ENCODE data around the gene RDH11.

The RDH11 gene, protein sequence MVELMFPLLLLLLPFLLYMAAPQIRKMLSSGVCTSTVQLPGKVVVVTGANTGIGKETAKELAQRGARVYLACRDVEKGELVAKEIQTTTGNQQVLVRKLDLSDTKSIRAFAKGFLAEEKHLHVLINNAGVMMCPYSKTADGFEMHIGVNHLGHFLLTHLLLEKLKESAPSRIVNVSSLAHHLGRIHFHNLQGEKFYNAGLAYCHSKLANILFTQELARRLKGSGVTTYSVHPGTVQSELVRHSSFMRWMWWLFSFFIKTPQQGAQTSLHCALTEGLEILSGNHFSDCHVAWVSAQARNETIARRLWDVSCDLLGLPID

DNA sequence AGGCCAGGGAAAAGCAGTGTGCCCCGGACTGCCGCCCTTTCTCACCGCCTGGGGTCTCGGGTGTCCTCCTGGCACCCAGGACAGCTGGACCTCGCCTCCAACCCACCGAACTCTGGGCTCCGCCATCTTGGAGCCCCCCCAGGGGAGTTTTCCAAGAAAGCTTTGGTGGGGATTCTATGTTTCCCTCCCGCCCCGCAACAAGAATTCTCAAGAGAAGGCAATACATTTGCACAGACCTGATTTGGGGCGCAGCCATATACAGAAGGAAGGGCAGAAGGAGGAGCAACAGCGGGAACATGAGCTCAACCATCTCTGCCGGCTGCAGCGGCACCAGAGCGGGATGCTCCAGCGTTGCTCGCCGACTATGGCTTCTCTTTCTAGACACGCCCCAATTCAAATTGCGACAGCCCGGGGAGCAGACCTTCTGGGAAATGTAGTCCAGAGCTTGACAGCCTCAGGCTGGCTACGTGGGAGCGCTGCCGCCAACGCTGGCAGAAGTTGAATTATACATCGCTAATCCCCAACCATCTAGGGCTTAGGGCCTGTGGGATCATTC is at the start of gene RDH11:
Gene RDH11, minus strand, starts transcription at position 371 of the 556 bp plus-strand sequence. Its CDS starts 61 bp downstream, at position 310.
- TF ChIP-seq CEBPB (IDR thresholded peaks at IDR 0.05) (peak; percentile 98), ZBTB7A (IDR thresholded peaks at IDR 0.05; ENCODE audit: low read depth) (peak; percentile 63; the same call in 1 of the 2 replicates), FOXM1 (IDR thresholded peaks at IDR 0.05; ENCODE audit: borderline replicate concordance, low read depth) (no peak), EGR1 (IDR thresholded peaks at IDR 0.05) (no peak), TEAD4 (IDR thresholded peaks at IDR 0.05) (no peak; the same call in 1 of the 2 replicates), TAF1 (IDR thresholded peaks at IDR 0.05; ENCODE audit: low read depth) (peak; percentile 49), EP300 (IDR thresholded peaks at IDR 0.05; ENCODE audit: borderline replicate concordance) (no peak), NFIC (IDR thresholded peaks at IDR 0.05) (0 out of 2 replicates have a peak, but pooled peaks have one; percentile 10), TCF12 (IDR thresholded peaks at IDR 0.05; ENCODE audit: low read depth) (no peak), RAD21 (IDR thresholded peaks at IDR 0.05; ENCODE audit: low read depth) (no peak), CREB1 (IDR thresholded peaks at IDR 0.05; ENCODE audit: low read depth) (peak; percentile 28; the same call in 1 of the 2 replicates), YY1 (IDR thresholded peaks at IDR 0.05; ENCODE audit: low read depth) (peak; percentile 86)
- TF ChIP-seq, protein P1, sequence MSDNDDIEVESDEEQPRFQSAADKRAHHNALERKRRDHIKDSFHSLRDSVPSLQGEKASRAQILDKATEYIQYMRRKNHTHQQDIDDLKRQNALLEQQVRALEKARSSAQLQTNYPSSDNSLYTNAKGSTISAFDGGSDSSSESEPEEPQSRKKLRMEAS (IDR thresholded peaks at IDR 0.05), result no peak; the same call in none of the 2 replicates
- TF ChIP-seq, protein P2, sequence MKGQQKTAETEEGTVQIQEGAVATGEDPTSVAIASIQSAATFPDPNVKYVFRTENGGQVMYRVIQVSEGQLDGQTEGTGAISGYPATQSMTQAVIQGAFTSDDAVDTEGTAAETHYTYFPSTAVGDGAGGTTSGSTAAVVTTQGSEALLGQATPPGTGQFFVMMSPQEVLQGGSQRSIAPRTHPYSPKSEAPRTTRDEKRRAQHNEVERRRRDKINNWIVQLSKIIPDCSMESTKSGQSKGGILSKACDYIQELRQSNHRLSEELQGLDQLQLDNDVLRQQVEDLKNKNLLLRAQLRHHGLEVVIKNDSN (IDR thresholded peaks at IDR 0.05), result no peak
- TF ChIP-seq, protein P3, sequence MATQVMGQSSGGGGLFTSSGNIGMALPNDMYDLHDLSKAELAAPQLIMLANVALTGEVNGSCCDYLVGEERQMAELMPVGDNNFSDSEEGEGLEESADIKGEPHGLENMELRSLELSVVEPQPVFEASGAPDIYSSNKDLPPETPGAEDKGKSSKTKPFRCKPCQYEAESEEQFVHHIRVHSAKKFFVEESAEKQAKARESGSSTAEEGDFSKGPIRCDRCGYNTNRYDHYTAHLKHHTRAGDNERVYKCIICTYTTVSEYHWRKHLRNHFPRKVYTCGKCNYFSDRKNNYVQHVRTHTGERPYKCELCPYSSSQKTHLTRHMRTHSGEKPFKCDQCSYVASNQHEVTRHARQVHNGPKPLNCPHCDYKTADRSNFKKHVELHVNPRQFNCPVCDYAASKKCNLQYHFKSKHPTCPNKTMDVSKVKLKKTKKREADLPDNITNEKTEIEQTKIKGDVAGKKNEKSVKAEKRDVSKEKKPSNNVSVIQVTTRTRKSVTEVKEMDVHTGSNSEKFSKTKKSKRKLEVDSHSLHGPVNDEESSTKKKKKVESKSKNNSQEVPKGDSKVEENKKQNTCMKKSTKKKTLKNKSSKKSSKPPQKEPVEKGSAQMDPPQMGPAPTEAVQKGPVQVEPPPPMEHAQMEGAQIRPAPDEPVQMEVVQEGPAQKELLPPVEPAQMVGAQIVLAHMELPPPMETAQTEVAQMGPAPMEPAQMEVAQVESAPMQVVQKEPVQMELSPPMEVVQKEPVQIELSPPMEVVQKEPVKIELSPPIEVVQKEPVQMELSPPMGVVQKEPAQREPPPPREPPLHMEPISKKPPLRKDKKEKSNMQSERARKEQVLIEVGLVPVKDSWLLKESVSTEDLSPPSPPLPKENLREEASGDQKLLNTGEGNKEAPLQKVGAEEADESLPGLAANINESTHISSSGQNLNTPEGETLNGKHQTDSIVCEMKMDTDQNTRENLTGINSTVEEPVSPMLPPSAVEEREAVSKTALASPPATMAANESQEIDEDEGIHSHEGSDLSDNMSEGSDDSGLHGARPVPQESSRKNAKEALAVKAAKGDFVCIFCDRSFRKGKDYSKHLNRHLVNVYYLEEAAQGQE (IDR thresholded peaks at IDR 0.05; ENCODE audit: low read depth), result no peak

DNA sequence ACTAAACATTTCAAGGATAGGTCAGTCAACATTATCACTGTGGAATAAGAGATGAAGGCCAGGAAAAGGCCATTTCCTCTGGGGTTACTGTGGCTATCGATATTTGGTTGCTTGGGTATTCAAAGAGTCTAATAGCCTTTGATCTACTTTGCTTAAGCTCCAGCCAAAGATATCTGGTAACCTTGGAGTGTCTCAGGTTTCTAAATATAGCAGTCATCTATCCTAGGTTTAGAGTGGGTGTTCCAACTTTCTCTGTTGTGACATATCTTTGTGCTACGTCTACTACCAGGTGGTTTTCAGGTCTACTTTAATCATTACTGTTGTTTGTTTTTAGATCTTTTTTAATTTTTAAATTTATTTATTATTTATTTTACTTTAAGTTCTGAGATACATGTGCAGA is 48.5 kb upstream of the RDH11 start:
- no peak for TF ChIP-seq EP300 (IDR thresholded peaks at IDR 0.05; ENCODE audit: borderline replicate concordance)

DNA sequence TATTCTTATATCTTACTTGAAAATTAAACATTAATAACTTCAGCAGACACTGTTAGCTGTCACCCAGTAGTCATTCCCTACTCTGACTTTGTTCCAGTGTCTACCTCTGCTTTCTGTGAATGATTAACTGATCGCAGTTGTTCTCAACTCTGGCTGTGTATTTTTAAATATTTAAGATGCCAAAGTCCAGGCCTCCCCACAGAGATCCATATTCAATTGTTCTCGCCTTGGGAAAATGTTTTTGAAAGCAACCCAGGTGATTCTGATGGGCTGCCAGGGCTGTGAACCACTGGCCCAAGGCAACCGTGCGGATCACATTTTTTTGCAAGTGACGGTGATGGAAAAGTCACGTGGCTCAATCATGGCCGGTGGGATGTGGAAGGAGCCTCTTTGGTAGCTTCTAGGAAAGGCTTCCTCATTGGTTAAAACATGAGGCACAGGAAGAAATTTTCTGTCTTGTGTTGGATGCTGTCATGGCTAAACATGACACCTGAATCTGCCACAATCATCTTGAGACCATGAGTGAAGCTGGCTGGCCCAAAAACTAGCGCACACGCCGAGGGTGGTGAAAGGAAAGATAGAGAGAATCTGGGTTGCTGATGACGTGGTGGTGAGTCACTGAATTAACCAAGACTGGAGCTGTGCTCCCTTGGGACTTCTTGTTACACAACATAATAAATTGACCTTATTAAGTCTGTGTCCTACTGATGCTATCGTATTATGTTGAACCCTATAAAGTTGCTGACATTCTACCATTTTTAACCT is 43.4 kb upstream of the RDH11 start:
- no peak for TF ChIP-seq EGR1 (IDR thresholded peaks at IDR 0.05)
- TF ChIP-seq, protein P2 (IDR thresholded peaks at IDR 0.05), result peak; percentile 78

DNA sequence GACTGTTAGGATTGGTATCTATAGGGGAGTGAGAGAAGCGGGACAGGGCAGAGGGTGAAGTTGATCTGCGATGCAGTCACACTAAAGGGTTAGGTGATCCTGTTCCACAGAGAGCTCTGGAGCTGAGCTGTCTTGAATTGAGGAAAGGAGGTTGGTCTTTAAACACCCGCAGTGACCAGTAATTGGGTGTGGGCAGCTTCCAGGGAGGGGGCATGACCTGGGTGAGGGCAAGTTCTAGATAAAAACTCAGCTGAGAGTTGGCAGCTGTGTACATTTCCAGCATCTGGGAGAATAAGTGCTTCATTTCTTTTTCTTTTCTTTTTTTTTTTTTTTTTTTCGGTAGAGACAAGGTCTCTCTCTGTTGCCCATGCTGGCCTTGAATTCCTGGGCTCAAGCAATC is 41.2 kb upstream of the RDH11 start:
- TF ChIP-seq, protein P2 (IDR thresholded peaks at IDR 0.05), result no peak
- TF ChIP-seq NFIC (IDR thresholded peaks at IDR 0.05) (no peak), CREB1 (IDR thresholded peaks at IDR 0.05; ENCODE audit: low read depth) (no peak), CEBPB (IDR thresholded peaks at IDR 0.05) (no peak), TEAD4 (IDR thresholded peaks at IDR 0.05) (no peak), EGR1 (IDR thresholded peaks at IDR 0.05) (no peak), ZBTB7A (IDR thresholded peaks at IDR 0.05; ENCODE audit: low read depth) (no peak), TCF12 (IDR thresholded peaks at IDR 0.05; ENCODE audit: low read depth) (no peak), YY1 (IDR thresholded peaks at IDR 0.05; ENCODE audit: low read depth) (no peak), RAD21 (IDR thresholded peaks at IDR 0.05; ENCODE audit: low read depth) (no peak), FOXM1 (IDR thresholded peaks at IDR 0.05; ENCODE audit: borderline replicate concordance, low read depth) (no peak)
- TF ChIP-seq, protein P3 (IDR thresholded peaks at IDR 0.05; ENCODE audit: low read depth), result no peak
- TF ChIP-seq, protein P1 (IDR thresholded peaks at IDR 0.05), result no peak

All from Ishikawa (cell line).